ENCODE data around the gene ATAD1. TPM values are rescaled to one million over a fixed set of nuclear protein-coding genes. Genes with fewer than 3 reads are reported as not detected.

The ATAD1 gene
- total and polyA plus RNA-seq, 2 donors (not counting 1 experiment from before 2014, with no cell fraction given) = 34.7 to 49.0 TPM

DNA sequence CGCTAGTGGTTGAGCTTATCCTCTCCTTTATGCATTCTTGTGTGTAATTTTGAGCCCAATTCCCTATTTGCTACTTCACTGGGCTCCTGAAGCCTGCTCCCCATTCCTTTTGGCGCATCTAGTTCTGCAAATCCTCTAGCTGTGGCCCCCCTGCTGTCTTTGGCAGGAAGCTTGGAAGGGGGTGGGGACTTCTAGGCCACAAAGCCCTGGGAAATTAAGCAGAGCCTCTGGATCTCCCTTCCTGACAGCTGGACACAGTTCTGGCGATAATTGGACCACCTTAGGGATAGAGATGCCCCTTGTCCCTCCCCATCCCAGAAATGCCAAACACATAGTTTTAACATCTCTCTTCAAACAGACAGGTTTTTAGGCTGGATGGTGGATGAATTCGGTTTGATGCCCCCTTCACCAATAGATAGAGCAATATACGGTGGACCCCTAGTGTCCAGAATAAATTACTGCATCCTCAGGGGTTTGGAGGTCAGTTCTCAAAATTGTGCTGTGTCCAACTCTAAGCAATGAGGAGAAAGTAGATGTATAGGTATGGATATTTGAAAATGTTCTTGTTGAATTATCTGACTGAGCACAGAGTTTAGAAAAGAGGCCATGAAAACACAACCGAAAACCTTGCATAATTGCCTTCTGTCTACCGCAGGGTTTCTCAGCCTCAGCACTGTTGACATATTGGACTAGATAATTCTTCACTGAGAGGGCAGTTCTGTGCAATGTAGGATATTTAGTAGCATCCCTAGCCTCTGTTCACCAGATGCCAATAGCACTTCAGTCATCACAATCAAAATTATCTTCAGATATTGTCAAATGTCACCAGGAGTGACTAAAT lies 82.8 kb downstream of the ATAD1 start:
- H3K4me2 ChIP-seq (ENCODE audit: extremely low read depth, insufficient read depth, low read length) = peak overlapping the region; percentile 10
- no peaks in the 10 kb centered on the region for H3K9me3 ChIP-seq (ENCODE audit: control insufficient read depth, insufficient read depth, low read depth, low read length)
- no peak overlapping the region for H3K4me3 ChIP-seq (replicated peaks in 1 of 4; ENCODE audit: control extremely low read depth in 1 of 4, insufficient read depth in 1 of 4, low read depth in 3 of 4, low read length in 4 of 4)
- H3K9ac ChIP-seq (ENCODE audit: insufficient read depth, low read length) = no peak overlapping the region
- DNase-seq (ENCODE audit: low read depth in 2 of 2) = peak; percentile 45 to 68
- H3K4me1 ChIP-seq (ENCODE audit: control insufficient read depth, extremely low read depth, insufficient read depth, low read length) = peaks cover 4% of the 10 kb centered on the region
- TF ChIP-seq CTCF (conservative IDR thresholded peaks at IDR 0.05 in 1 of 2, IDR thresholded peaks at IDR 0.05 in 1 of 2; ENCODE audit: low read depth in 1 of 2, low read length in 2 of 2) (peak; percentile 81 to 85), EZH2 (IDR thresholded peaks at IDR 0.05; ENCODE audit: low read length, missing control alignments) (no peak)
- H2AFZ ChIP-seq (ENCODE audit: low read length) = no peak overlapping the region
- H3K27me3 ChIP-seq (ENCODE audit: control insufficient read depth, insufficient read depth, low read length) = no peaks in the 10 kb centered on the region
- peaks cover 2% of the 10 kb centered on the region for H3K36me3 ChIP-seq (ENCODE audit: control insufficient read depth, insufficient read depth, low read length)
- H4K20me1 ChIP-seq (ENCODE audit: control insufficient read depth, extremely low read depth, insufficient read depth, low read length) = no peaks in the 10 kb centered on the region
- no peaks in the 10 kb centered on the region for H3K79me2 ChIP-seq (ENCODE audit: control insufficient read depth, insufficient read depth, low read length)
- no peak overlapping the region for H3K27ac ChIP-seq (ENCODE audit: insufficient read depth, low read length)

GRCh38 chr10:87733081-87733480 lies 84.9 kb downstream of the ATAD1 start:
- no peak overlapping the region for H3K4me2 ChIP-seq (ENCODE audit: extremely low read depth, insufficient read depth, low read length)
- peaks cover 4% of the 10 kb centered on the region for H3K4me1 ChIP-seq (ENCODE audit: control insufficient read depth, extremely low read depth, insufficient read depth, low read length)
- TF ChIP-seq CTCF (conservative IDR thresholded peaks at IDR 0.05 in 1 of 2, IDR thresholded peaks at IDR 0.05 in 1 of 2; ENCODE audit: low read depth in 1 of 2, low read length in 2 of 2) (no peak), EZH2 (IDR thresholded peaks at IDR 0.05; ENCODE audit: low read length, missing control alignments) (no peak)
- DNase-seq (ENCODE audit: low read depth in 2 of 2) = no peak
- H3K79me2 ChIP-seq (ENCODE audit: control insufficient read depth, insufficient read depth, low read length) = no peaks in the 10 kb centered on the region
- no peaks in the 10 kb centered on the region for H3K9me3 ChIP-seq (ENCODE audit: control insufficient read depth, insufficient read depth, low read depth, low read length)
- no peaks in the 10 kb centered on the region for H3K27me3 ChIP-seq (ENCODE audit: control insufficient read depth, insufficient read depth, low read length)
- peaks cover 2% of the 10 kb centered on the region for H3K36me3 ChIP-seq (ENCODE audit: control insufficient read depth, insufficient read depth, low read length)
- no peak overlapping the region for H3K27ac ChIP-seq (ENCODE audit: insufficient read depth, low read length)
- no peak overlapping the region for H3K9ac ChIP-seq (ENCODE audit: insufficient read depth, low read length)
- no peaks in the 10 kb centered on the region for H4K20me1 ChIP-seq (ENCODE audit: control insufficient read depth, extremely low read depth, insufficient read depth, low read length)
- no peak overlapping the region for H2AFZ ChIP-seq (ENCODE audit: low read length)
- no peak overlapping the region for H3K4me3 ChIP-seq (replicated peaks in 1 of 4; ENCODE audit: control extremely low read depth in 1 of 4, insufficient read depth in 1 of 4, low read depth in 3 of 4, low read length in 4 of 4)

DNA sequence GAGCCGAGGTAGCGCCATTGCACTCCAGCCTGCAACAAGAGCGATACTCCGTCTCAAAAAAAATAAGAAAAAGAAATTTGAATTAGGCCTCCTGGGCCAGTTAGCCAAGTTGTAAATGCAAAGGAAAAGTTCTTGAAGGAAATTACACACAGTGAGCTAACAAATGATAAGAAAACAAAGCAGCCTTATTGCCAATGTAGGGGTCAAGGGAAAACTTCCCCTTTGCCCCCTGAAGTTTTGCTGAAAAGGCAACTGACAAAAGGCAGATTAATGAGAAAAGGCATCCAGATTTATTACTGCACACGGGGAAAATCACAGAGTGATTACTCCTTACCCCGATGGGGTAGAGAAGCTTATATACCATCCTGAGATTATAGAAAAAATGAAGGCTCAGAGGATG lies 88.1 kb downstream of the ATAD1 start:
- H3K4me3 ChIP-seq (replicated peaks in 1 of 4; ENCODE audit: control extremely low read depth in 1 of 4, insufficient read depth in 1 of 4, low read depth in 3 of 4, low read length in 4 of 4) = no peak overlapping the region
- no peak overlapping the region for H3K27ac ChIP-seq (ENCODE audit: insufficient read depth, low read length)
- no peaks in the 10 kb centered on the region for H4K20me1 ChIP-seq (ENCODE audit: control insufficient read depth, extremely low read depth, insufficient read depth, low read length)
- DNase-seq (ENCODE audit: low read depth in 2 of 2) = no peak
- no peaks in the 10 kb centered on the region for H3K27me3 ChIP-seq (ENCODE audit: control insufficient read depth, insufficient read depth, low read length)
- no peak overlapping the region for H3K9ac ChIP-seq (ENCODE audit: insufficient read depth, low read length)
- no peaks in the 10 kb centered on the region for H3K79me2 ChIP-seq (ENCODE audit: control insufficient read depth, insufficient read depth, low read length)
- no peaks in the 10 kb centered on the region for H3K9me3 ChIP-seq (ENCODE audit: control insufficient read depth, insufficient read depth, low read depth, low read length)
- no peak overlapping the region for H2AFZ ChIP-seq (ENCODE audit: low read length)
- TF ChIP-seq EZH2 (IDR thresholded peaks at IDR 0.05; ENCODE audit: low read length, missing control alignments) (no peak), CTCF (conservative IDR thresholded peaks at IDR 0.05 in 1 of 2, IDR thresholded peaks at IDR 0.05 in 1 of 2; ENCODE audit: low read depth in 1 of 2, low read length in 2 of 2) (no peak)
- H3K36me3 ChIP-seq (ENCODE audit: control insufficient read depth, insufficient read depth, low read length) = peaks cover 2% of the 10 kb centered on the region
- peaks cover 2% of the 10 kb centered on the region for H3K4me1 ChIP-seq (ENCODE audit: control insufficient read depth, extremely low read depth, insufficient read depth, low read length)
- no peak overlapping the region for H3K4me2 ChIP-seq (ENCODE audit: extremely low read depth, insufficient read depth, low read length)

All from fibroblast of lung (primary cell).